Fibroblast of the aortic adventitia (primary cell): Measurements from ENCODE around the gene SKAP2. TPM values are rescaled to one million over a fixed set of nuclear protein-coding genes. Genes with fewer than 3 reads are reported as not detected.

Source experiments
- DNase-seq: peaks from one replicate; pipeline ENCODE4 v3.0.0-alpha.2; 2010; ENCODE audit warnings: low read depth
- H3K4me3 ChIP-seq: 2 replicates; pipeline ENCODE4 v1.5.1; 2011; ENCODE audit warnings: low read depth, mild to moderate bottlenecking, control low read depth, low read length, moderate library complexity
- CTCF ChIP-seq: IDR thresholded peaks from 2 replicates; pipeline ENCODE4 v1.5.1; 2011; ENCODE audit warnings: mild to moderate bottlenecking, low read length, control low read depth, inconsistent platforms; ENCODE audit not compliant: insufficient read depth
- total RNA-seq: library from RNA; depleted of rRNA; stranded (reverse); fragments of >200 nt; gene quantifications from 2 replicates; pipeline ENCODE4 v1.2.3, GENCODE V29; 2012; ENCODE audit warnings: low replicate concordance

SKAP2 gene
- total RNA-seq, 1 donor = 13.6 TPM

GRCh38 chr7:26630361-26630760 lies 234.0 kb downstream of the SKAP2 start:
- H3K4me3 ChIP-seq = no peak overlapping the region
- DNase-seq = no peak
- no peak for TF ChIP-seq CTCF

GRCh38 chr7:26629696-26630095 lies 234.7 kb downstream of the SKAP2 start:
- no peak for DNase-seq
- TF ChIP-seq CTCF = no peak
- no peak overlapping the region for H3K4me3 ChIP-seq

- no peak for TF ChIP-seq CTCF
These were observed 236.5 kb downstream of the SKAP2 start for GRCh38 chr7:26627891-26628341.

GRCh38 chr7:26627221-26627620 lies 237.2 kb downstream of the SKAP2 start:
- DNase-seq = no peak
- no peak for TF ChIP-seq CTCF
- H3K4me3 ChIP-seq = no peak overlapping the region

More at GRCh38 chr7:26627891-26628341, 236.5 kb downstream of the SKAP2 start:
- H3K4me3 ChIP-seq = no peak overlapping the region
- no peak for DNase-seq

- H3K4me3 ChIP-seq = no peak overlapping the region
- TF ChIP-seq CTCF = no peak
- no peak for DNase-seq
These were observed 237.7 kb downstream of the SKAP2 start for GRCh38 chr7:26626687-26627086.

GRCh38 chr7:26626156-26626555 lies 238.2 kb downstream of the SKAP2 start:
- no peak for TF ChIP-seq CTCF
- no peak for DNase-seq
- no peak overlapping the region for H3K4me3 ChIP-seq

- H3K4me3 ChIP-seq = no peak overlapping the region
- no peak for DNase-seq
- no peak for TF ChIP-seq CTCF
These were observed 239.1 kb downstream of the SKAP2 start for GRCh38 chr7:26625286-26625685.
